H1 (cell line): ENCODE results near the gene PLCH2.

Experiments
- CEBPB ChIP-seq: IDR thresholded peaks from 2 replicates; pipeline ENCODE4 v1.6.1; 2012; ENCODE audit warnings: low read depth, low read length
- EGR1 ChIP-seq: IDR thresholded peaks from 2 replicates; pipeline ENCODE4 v1.6.1; 2011; ENCODE audit warnings: low read depth, low read length, borderline replicate concordance
- TF ChIP-seq, protein P1 (sequence below), 3 experiments: IDR thresholded peaks; 1 replicate in 2 of 3; 2 replicates in 1 of 3; pipeline versions ENCODE4 v1.5.1 to v1.6.1; 2011; ENCODE audit warnings: low read length in 3 of 3, mild to moderate bottlenecking in 3 of 3, inconsistent platforms in 2 of 3, low read depth in 1 of 3, moderate library complexity in 1 of 3; ENCODE audit not compliant: insufficient read depth in 1 of 3; ENCODE audit errors: control extremely low read depth in 1 of 3

DNA sequence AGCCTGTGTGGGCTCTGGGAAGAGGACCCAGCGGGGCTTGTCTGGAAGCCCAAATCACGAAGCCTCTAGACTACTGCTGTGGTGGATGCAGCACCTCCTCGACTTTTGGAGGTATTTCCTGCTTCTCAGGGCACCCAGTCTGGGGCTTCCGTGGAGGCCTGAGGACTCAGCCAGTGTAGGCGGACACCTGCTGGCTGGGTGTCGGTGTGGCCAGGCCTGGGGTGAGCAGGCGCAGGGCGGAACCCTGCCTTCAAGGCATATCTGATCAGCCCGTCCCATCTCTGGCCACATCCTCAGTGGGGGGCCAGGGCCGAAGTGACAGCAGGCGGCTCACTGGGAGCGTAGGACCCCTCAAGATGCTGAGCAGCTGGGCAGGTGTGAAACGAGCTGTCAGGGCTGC lies 6.9 kb downstream of the PLCH2 start:
- TF ChIP-seq, protein P1, sequence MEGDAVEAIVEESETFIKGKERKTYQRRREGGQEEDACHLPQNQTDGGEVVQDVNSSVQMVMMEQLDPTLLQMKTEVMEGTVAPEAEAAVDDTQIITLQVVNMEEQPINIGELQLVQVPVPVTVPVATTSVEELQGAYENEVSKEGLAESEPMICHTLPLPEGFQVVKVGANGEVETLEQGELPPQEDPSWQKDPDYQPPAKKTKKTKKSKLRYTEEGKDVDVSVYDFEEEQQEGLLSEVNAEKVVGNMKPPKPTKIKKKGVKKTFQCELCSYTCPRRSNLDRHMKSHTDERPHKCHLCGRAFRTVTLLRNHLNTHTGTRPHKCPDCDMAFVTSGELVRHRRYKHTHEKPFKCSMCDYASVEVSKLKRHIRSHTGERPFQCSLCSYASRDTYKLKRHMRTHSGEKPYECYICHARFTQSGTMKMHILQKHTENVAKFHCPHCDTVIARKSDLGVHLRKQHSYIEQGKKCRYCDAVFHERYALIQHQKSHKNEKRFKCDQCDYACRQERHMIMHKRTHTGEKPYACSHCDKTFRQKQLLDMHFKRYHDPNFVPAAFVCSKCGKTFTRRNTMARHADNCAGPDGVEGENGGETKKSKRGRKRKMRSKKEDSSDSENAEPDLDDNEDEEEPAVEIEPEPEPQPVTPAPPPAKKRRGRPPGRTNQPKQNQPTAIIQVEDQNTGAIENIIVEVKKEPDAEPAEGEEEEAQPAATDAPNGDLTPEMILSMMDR (IDR thresholded peaks at IDR 0.05; ENCODE audit: control extremely low read depth in 1 of 3, insufficient read depth in 1 of 3, low read depth in 1 of 3, low read length in 3 of 3), result no peak
- TF ChIP-seq EGR1 (no peak), CEBPB (no peak)
